OCI-LY7 (cell line): ENCODE results near the gene NCK2. TPM values are rescaled to one million over a fixed set of nuclear protein-coding genes. Genes with fewer than 3 reads are reported as not detected.

ENCODE experiments used
- BruUV-seq: library from RNA; stranded (reverse); fragments of 400-500 nt; replicated peaks from 2 replicates; lab custom pipeline; 2021; lab: Mats Ljungman, UMichigan
- CTCF ChIA-PET: fragments of 300-600 bp; sonication (Branson Sonifier 250); formaldehyde crosslinking; loops from one replicate; lab custom pipeline; 2022; ENCODE audit warnings: antibody characterized with exemption; ENCODE audit not compliant: unreplicated experiment; lab: Charles Lee
- POLR2A ChIA-PET: fragments of 300-600 bp; sonication (Branson Sonifier 250); formaldehyde crosslinking; loops from one replicate; lab custom pipeline; 2022; ENCODE audit warnings: antibody characterized with exemption; lab: Charles Lee
- DNase-seq: peaks from one replicate; pipeline ENCODE4 v3.0.0-alpha.2; 2015; ENCODE audit warnings: low spot score
- H2AFZ ChIP-seq: fragments of 200-600 bp; sonication (generic), shearing (Covaris generic); 2 replicates; pipeline ENCODE4 v1.6.1; 2014; ENCODE audit warnings: mild to moderate bottlenecking, antibody characterized with exemption, low read length, moderate library complexity
- H3K27ac ChIP-seq: fragments of 200-600 bp; sonication (generic); 2 replicates; pipeline ENCODE4 v1.5.1; 2014; ENCODE audit warnings: mixed run types, low read depth, mild to moderate bottlenecking, moderate library complexity, low read length, inconsistent platforms; ENCODE audit not compliant: poor library complexity, severe bottlenecking
- H3K36me3 ChIP-seq: fragments of 200-600 bp; sonication (generic); 2 replicates; pipeline ENCODE4 v1.6.1; 2014; ENCODE audit warnings: mild to moderate bottlenecking, antibody characterized with exemption, low read length, moderate library complexity, mixed read lengths; ENCODE audit not compliant: insufficient read depth
- H3K4me1 ChIP-seq: fragments of 200-600 bp; sonication (generic); 2 replicates; pipeline ENCODE4 v1.5.1; 2014; ENCODE audit warnings: mild to moderate bottlenecking, low read length; ENCODE audit not compliant: insufficient read depth, poor library complexity, severe bottlenecking
- H3K4me2 ChIP-seq: fragments of 200-600 bp; sonication (generic); 2 replicates; pipeline ENCODE4 v1.6.1; 2014; ENCODE audit warnings: mild to moderate bottlenecking, low read length
- H3K4me3 ChIP-seq: fragments of 200-600 bp; sonication (generic); 2 replicates; pipeline ENCODE4 v1.5.1; 2014; ENCODE audit warnings: mild to moderate bottlenecking, low read depth, low read length; ENCODE audit not compliant: poor library complexity, severe bottlenecking
- H3K79me2 ChIP-seq: fragments of 200-600 bp; sonication (generic); 2 replicates; pipeline ENCODE4 v1.6.1; 2016; ENCODE audit warnings: low read depth, mild to moderate bottlenecking, low read length, moderate library complexity, mixed read lengths; ENCODE audit not compliant: insufficient read depth
- H3K9me2 ChIP-seq: fragments of 200-600 bp; sonication (generic); 2 replicates; pipeline ENCODE4 v1.6.1; 2016; ENCODE audit warnings: mild to moderate bottlenecking, low read length, mixed read lengths; ENCODE audit not compliant: insufficient read depth
- H3K9me3 ChIP-seq: fragments of 200-600 bp; sonication (generic); 2 replicates; pipeline ENCODE4 v1.6.1; 2014; ENCODE audit warnings: mild to moderate bottlenecking, mixed run types, low read length, mixed read lengths
- H4K20me1 ChIP-seq: fragments of 200-600 bp; sonication (generic); 2 replicates; pipeline ENCODE4 v1.6.1; 2014; ENCODE audit warnings: mild to moderate bottlenecking, antibody characterized with exemption, low read length, moderate library complexity, mixed read lengths; ENCODE audit not compliant: insufficient read depth
- EZH2phosphoT487 ChIP-seq: fragments of 200-600 bp; sonication (generic); IDR thresholded peaks from 2 replicates; pipeline ENCODE4 v1.6.1; 2018; ENCODE audit warnings: low read depth, borderline replicate concordance, mild to moderate bottlenecking, mixed run types, antibody characterized with exemption, low read length, moderate library complexity, mixed read lengths
- intact Hi-C: fragments of 100-400 bp; cut with micrococcal nuclease; formaldehyde crosslinking; loops from one replicate; pipeline ENCODE4 v1.10.0; 2022; ENCODE audit not compliant: unreplicated experiment
- total RNA-seq, 2 experiments: library from RNA; depleted of rRNA in 1 of 2; stranded (reverse); fragments of >200 nt in 1 of 2; shearing (Covaris generic) in 1 of 2; gene quantifications; 2 replicates each; pipeline ENCODE4 v1.2.3, GENCODE V29; 2014 to 2022
- TF ChIP-seq, protein P1 (sequence below): fragments of 200-600 bp; sonication (generic); conservative IDR thresholded peaks from 2 replicates; pipeline ENCODE4 v1.5.1; 2014; ENCODE audit warnings: mild to moderate bottlenecking, antibody characterized with exemption, low read length, moderate library complexity, mixed read lengths

Gene NCK2
- total RNA-seq, 2 experiments from 2014 or later = 23.4 to 34.2 TPM

DNA sequence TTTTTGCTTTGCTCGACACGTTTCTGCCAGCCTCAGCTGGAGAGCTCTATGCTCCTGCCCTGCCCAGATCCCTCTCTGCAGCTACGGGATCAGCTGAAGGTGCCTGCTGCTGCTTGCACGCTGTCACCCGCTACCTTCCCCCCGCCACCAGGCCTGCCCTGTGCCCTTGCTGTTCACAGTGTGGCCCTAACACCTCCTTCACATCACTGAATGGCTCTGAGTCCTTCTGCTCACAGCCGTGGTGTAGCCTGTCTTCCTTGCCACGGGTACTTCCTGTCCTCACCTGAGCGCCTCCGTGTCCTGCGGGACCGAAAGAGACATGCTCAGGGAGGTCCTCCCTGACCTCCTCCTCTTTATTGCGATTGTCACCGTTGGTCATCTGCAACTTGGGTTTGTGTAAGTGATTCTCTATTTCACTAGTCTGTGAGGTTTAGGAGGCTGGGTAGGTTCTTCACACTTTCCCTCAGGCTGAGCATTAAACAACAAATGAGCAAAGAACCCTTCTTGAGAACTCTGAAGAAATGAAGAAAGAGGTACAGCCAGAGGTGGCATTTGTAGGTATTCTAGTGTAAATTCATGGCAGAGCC lies 127.5 kb downstream of the NCK2 start:
- H3K9me3 ChIP-seq = no peaks in the 10 kb centered on the region
- H3K79me2 ChIP-seq = no peaks in the 10 kb centered on the region
- no TSS peak for BruUV-seq
- H3K4me1 ChIP-seq = no peaks in the 10 kb centered on the region
- H2AFZ ChIP-seq = no peak overlapping the region
- no peak overlapping the region for H3K4me3 ChIP-seq
- no peak for TF ChIP-seq EZH2phosphoT487
- no peaks in the 10 kb centered on the region for H3K9me2 ChIP-seq
- DNase-seq = no peak
- H4K20me1 ChIP-seq = no peaks in the 10 kb centered on the region
- CTCF ChIA-PET = no interaction called here
- H3K36me3 ChIP-seq = no peaks in the 10 kb centered on the region
- no peak overlapping the region for H3K27ac ChIP-seq
- H3K4me2 ChIP-seq = no peak overlapping the region
- intact Hi-C loops = no loop called here
- POLR2A ChIA-PET = interaction anchor here (0.5 kb wide), 1 partner anchor 78 kb away, joined by 4 read pairs; no protein-coding TSS in a partner anchor

DNA sequence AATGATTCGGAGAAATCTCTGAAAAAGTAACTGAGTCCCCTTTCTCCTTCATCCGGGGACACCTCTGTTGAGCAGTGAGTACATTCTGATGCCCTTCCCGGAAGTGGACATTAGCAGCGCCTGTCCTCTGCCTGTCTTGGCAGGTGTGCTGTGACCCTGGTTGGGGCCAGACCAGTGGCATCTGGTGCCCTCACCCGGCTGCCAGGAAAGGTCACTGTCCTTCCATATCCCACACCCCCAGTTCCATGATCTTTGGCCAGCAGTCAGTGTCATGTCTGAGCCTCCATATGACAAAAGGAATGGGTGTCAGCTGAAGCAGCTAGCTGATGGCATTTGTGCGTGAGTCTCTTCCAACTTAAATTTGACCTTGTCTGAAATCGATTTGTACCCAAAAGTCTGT lies 128.1 kb downstream of the NCK2 start:
- Histone ChIP-seq H3K79me2 (no peaks in the 10 kb centered on the region), H3K36me3 (no peaks in the 10 kb centered on the region; the same call in 1 of the 2 replicates), H3K9me3 (no peaks in the 10 kb centered on the region), H3K9me2 (no peaks in the 10 kb centered on the region), H3K4me1 (no peaks in the 10 kb centered on the region), H4K20me1 (no peaks in the 10 kb centered on the region), H3K4me2 (no peak overlapping the region), H3K27ac (no peak overlapping the region), H3K4me3 (no peak overlapping the region), H2AFZ (no peak overlapping the region)
- POLR2A ChIA-PET = no interaction called here
- DNase-seq = no peak
- BruUV-seq = no TSS peak
- no peak for TF ChIP-seq EZH2phosphoT487
- TF ChIP-seq, protein P1, sequence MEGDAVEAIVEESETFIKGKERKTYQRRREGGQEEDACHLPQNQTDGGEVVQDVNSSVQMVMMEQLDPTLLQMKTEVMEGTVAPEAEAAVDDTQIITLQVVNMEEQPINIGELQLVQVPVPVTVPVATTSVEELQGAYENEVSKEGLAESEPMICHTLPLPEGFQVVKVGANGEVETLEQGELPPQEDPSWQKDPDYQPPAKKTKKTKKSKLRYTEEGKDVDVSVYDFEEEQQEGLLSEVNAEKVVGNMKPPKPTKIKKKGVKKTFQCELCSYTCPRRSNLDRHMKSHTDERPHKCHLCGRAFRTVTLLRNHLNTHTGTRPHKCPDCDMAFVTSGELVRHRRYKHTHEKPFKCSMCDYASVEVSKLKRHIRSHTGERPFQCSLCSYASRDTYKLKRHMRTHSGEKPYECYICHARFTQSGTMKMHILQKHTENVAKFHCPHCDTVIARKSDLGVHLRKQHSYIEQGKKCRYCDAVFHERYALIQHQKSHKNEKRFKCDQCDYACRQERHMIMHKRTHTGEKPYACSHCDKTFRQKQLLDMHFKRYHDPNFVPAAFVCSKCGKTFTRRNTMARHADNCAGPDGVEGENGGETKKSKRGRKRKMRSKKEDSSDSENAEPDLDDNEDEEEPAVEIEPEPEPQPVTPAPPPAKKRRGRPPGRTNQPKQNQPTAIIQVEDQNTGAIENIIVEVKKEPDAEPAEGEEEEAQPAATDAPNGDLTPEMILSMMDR = no peak
- CTCF ChIA-PET = no interaction called here
- intact Hi-C loops = no loop called here

DNA sequence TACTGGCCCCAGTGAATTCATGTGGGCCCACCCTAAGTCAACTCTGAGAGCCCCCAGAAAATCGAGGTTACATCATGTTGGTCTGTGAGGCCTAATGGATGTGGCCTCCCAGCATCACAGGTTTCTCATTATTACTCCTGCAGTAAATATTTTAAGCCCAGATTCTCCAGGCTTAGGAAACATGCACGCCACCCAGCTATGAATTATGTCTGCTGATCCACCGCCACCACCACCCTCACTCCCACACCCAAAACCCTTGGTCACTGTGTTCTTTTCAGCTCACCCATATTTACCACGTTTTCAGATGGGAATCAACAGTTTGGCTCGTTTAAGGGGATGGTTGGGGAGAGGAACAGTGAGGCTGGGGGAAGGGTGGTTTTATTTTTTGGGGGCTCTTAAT lies 128.6 kb downstream of the NCK2 start:
- no peak overlapping the region for H2AFZ ChIP-seq
- no peaks in the 10 kb centered on the region for H3K9me3 ChIP-seq
- no peaks in the 10 kb centered on the region for H4K20me1 ChIP-seq
- H3K27ac ChIP-seq = no peak overlapping the region
- CTCF ChIA-PET = no interaction called here
- H3K4me2 ChIP-seq = no peak overlapping the region
- H3K4me3 ChIP-seq = no peak overlapping the region
- no peaks in the 10 kb centered on the region; the same call in 1 of the 2 replicates for H3K36me3 ChIP-seq
- no peaks in the 10 kb centered on the region for H3K9me2 ChIP-seq
- no peak for TF ChIP-seq EZH2phosphoT487
- TF ChIP-seq, protein P1 = no peak
- no peaks in the 10 kb centered on the region for H3K4me1 ChIP-seq
- no peaks in the 10 kb centered on the region for H3K79me2 ChIP-seq
- no peak for DNase-seq
- no TSS peak for BruUV-seq
- intact Hi-C loops = no loop called here
- POLR2A ChIA-PET = no interaction called here
